Activated B cell treated with CpG ODN at 0.5 μM for 24 hours (primary cell): ENCODE measurements around the gene CCDC154. TPM values are rescaled to one million over a fixed set of nuclear protein-coding genes. Genes with fewer than 3 reads are reported as not detected.
A peak's percentile ranks its signal among the peaks of the same experiment; 100 is the strongest.

Source experiments
- ATAC-seq: fragments of 200-7000 bp; cut with Tn5 transposase; one replicate; pipeline ENCODE4 v1.10.0; 2021; ENCODE audit warnings: low read depth, mild to moderate bottlenecking, moderate library complexity
- CTCF ChIA-PET: fragments of 350-600 bp; sonication (Branson Sonifier 250); formaldehyde crosslinking; loops from one replicate; lab custom pipeline; 2021; ENCODE audit warnings: antibody characterized with exemption; lab: Charles Lee
- POLR2A ChIA-PET: fragments of 350-600 bp; sonication (Branson Sonifier 250); formaldehyde crosslinking; loops from one replicate; lab custom pipeline; 2021; ENCODE audit warnings: antibody characterized with exemption; lab: Charles Lee
- DNase-seq: peaks from one replicate; pipeline ENCODE4 v3.0.0; 2022
- H3K27ac Mint-ChIP-seq: one replicate; pipeline ENCODE4 v1.8.0; 2020; ENCODE audit warnings: mixed read lengths
- H3K27me3 Mint-ChIP-seq: one replicate; pipeline ENCODE4 v1.8.0; 2021; ENCODE audit warnings: mixed read lengths
- H3K36me3 Mint-ChIP-seq: one replicate; pipeline ENCODE4 v1.8.0; 2021; ENCODE audit warnings: low read depth, mixed read lengths
- H3K4me1 Mint-ChIP-seq: one replicate; pipeline ENCODE4 v1.8.0; 2021; ENCODE audit warnings: mixed read lengths
- H3K4me3 Mint-ChIP-seq: one replicate; pipeline ENCODE4 v1.8.0; 2020; ENCODE audit warnings: mild to moderate bottlenecking, mixed read lengths
- H3K9me3 Mint-ChIP-seq: one replicate; pipeline ENCODE4 v1.8.0; 2020; ENCODE audit warnings: mixed read lengths
- intact Hi-C: fragments of 100-400 bp; cut with micrococcal nuclease; formaldehyde crosslinking; loops from one replicate; pipeline ENCODE4 v1.15.1; 2024
- total RNA-seq: library from RNA; stranded (reverse); gene quantifications from 2 replicates; pipeline ENCODE4 v1.2.3, GENCODE V29; 2022
- TF ChIP-seq, protein P1 (sequence below): fragments of 200-600 bp; IDR thresholded peaks from one replicate; pipeline ENCODE4 v1.8.0; 2022; ENCODE audit warnings: antibody characterized with exemption, mild to moderate bottlenecking

Gene CCDC154
- total RNA-seq, 1 donor from 2014 or later: 6.7 TPM

- peak overlapping the region; percentile 30 for H3K27ac Mint-ChIP-seq
- peaks cover 32% of the 10 kb centered on the region for H3K36me3 Mint-ChIP-seq
- H3K4me3 Mint-ChIP-seq: no peak overlapping the region
- TF ChIP-seq, protein P1, sequence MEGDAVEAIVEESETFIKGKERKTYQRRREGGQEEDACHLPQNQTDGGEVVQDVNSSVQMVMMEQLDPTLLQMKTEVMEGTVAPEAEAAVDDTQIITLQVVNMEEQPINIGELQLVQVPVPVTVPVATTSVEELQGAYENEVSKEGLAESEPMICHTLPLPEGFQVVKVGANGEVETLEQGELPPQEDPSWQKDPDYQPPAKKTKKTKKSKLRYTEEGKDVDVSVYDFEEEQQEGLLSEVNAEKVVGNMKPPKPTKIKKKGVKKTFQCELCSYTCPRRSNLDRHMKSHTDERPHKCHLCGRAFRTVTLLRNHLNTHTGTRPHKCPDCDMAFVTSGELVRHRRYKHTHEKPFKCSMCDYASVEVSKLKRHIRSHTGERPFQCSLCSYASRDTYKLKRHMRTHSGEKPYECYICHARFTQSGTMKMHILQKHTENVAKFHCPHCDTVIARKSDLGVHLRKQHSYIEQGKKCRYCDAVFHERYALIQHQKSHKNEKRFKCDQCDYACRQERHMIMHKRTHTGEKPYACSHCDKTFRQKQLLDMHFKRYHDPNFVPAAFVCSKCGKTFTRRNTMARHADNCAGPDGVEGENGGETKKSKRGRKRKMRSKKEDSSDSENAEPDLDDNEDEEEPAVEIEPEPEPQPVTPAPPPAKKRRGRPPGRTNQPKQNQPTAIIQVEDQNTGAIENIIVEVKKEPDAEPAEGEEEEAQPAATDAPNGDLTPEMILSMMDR: no peak
- H3K9me3 Mint-ChIP-seq: no peaks in the 10 kb centered on the region
- DNase-seq (no peak), ATAC-seq (peak; percentile 54)
- no peaks in the 10 kb centered on the region for H3K27me3 Mint-ChIP-seq
- CTCF ChIA-PET: no interaction called here
- peaks cover 7% of the 10 kb centered on the region for H3K4me1 Mint-ChIP-seq
- POLR2A ChIA-PET: interaction anchor here (1.6 to 3.8 kb wide), 4 partner anchors 13 to 47 kb away, joined by 4 to 30 read pairs (median 12); partner anchors contain the start of genes TELO2 and UQCC4
- intact Hi-C loops: loop anchor here (1.0 kb wide), 1 partner anchor 13 kb away; no protein-coding TSS in a partner anchor
These were observed 1.3 kb upstream of the CCDC154 start for GRCh38 chr16:1445518-1446203.

DNA sequence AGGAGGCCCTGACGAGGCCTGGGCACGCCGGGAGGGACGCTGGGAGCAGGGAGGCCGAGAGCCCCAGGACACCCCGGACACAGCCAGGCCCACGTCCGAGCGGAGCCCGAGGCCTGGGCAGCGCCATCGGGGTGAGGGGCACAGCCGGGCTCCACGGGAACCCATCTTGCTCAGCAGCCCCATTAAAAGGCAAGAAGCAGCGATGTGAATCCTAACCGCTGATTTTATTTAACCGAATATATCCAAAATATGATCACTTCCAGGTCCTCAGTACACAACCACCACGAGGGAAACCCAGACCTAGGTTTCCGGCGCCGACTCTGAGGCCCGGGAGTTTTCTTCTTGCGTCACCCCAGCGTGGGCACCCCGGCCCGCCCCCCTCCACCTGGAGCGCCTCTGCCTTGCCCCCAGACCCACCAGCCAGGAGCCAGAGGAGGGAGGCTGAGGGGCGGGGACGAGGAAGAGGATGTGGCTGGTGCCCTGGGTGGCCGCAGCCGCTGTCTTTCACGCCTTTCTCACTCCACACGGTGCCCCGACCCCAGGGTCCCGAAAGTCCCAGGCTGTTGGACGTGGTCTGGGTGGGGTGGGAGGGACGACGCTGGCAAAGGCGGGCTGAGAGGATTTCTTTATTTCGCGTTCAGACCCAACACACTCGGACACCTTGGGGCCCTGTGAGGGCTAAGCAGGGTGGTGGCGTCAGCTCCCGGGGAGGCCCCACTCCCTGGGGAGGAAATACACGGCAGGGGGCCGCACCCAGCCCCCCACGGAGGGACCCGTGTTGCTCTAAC, 568 bp upstream of the CCDC154 start:
- no peak for DNase-seq
- H3K27ac Mint-ChIP-seq: peak overlapping the region; percentile 50
- TF ChIP-seq, protein P1: no peak
- H3K4me1 Mint-ChIP-seq: peaks cover 7% of the 10 kb centered on the region
- ChIA-PET CTCF (no interaction called here), POLR2A (interaction anchor here (1.2 to 3.8 kb wide), 5 partner anchors 12 to 66 kb away, joined by 3 to 30 read pairs (median 11); partner anchors contain the start of genes TELO2 and UQCC4)
- H3K4me3 Mint-ChIP-seq: peak overlapping the region; percentile 19
- intact Hi-C loops: loop anchor here (1.0 kb wide), 1 partner anchor 13 kb away; no protein-coding TSS in a partner anchor
- no peaks in the 10 kb centered on the region for H3K27me3 Mint-ChIP-seq
- peaks cover 27% of the 10 kb centered on the region for H3K36me3 Mint-ChIP-seq
- no peaks in the 10 kb centered on the region for H3K9me3 Mint-ChIP-seq
- peak; percentile 63 for ATAC-seq

DNA sequence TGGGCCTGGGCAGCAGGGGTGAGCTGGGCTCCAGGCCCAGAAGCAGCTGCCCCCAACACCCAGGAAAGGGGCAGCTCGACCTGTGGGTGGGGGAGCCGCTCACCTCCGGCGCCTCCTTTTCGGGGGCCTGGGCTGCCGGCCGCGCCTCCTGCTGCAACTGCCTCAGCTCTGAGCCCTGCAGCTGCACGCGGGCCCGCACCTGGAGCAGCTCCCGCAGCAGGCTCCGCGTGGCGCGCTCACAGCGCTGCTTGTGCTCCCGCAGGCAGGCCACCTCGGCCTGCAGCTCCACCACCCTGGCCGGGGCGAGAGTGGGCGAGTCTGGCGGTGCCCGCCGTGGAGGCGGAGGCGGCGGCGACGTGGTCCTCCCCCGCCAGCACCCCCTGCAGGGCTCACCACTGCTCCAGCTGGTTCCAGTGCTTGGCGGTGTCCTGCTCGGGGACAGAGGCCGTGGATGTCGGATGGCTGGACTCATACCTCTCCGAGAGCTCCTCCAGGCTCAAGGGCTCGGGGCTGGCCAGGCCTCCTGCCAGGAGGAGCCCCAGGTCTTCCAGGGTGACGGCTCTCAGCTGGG, 868 bp downstream of the CCDC154 start:
- DNase-seq: no peak
- H3K4me3 Mint-ChIP-seq: no peak overlapping the region
- no peaks in the 10 kb centered on the region for H3K9me3 Mint-ChIP-seq
- CTCF ChIA-PET: interaction anchor here (0.7 to 1.4 kb wide), 2 partner anchors 10 to 16 kb away, joined by 3 read pairs; no protein-coding TSS in a partner anchor
- H3K27me3 Mint-ChIP-seq: no peaks in the 10 kb centered on the region
- POLR2A ChIA-PET: interaction anchor here (0.6 to 4.0 kb wide), 4 partner anchors 15 to 130 kb away, joined by 4 to 30 read pairs (median 13); partner anchors contain the start of genes TELO2 and UQCC4
- intact Hi-C loops: no loop called here
- H3K4me1 Mint-ChIP-seq: peaks cover 7% of the 10 kb centered on the region
- peaks cover 15% of the 10 kb centered on the region for H3K36me3 Mint-ChIP-seq
- TF ChIP-seq, protein P1: no peak
- no peak for ATAC-seq
- no peak overlapping the region for H3K27ac Mint-ChIP-seq

DNA sequence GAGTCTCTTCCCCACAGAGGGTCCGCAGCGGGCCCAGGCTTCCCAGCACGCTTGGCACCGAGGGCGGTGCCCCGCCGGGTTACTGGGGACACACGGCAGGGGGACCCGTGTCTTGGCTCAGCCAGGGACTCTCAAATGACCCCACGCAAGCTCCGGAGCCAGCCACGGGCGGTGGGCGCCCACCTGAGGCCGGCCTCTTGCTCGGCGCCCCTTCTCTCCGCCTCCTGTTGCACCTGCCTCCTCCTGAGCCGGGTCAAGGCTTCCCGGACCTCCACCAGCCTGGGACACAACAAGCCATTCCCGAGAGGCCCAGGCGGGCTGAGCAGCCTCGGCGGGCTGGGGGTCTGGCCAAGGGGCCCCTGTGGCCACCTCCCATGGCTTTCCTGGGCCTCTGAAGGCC, 1.7 kb downstream of the CCDC154 start:
- Mint-ChIP-seq H3K4me1 (peaks cover 7% of the 10 kb centered on the region), H3K27ac (no peak overlapping the region), H3K27me3 (no peaks in the 10 kb centered on the region), H3K9me3 (no peaks in the 10 kb centered on the region), H3K4me3 (no peak overlapping the region), H3K36me3 (peaks cover 7% of the 10 kb centered on the region)
- POLR2A ChIA-PET: interaction anchor here (0.6 to 4.0 kb wide), 2 partner anchors 22 to 130 kb away, joined by 10 to 16 read pairs; partner anchors contain the start of gene UQCC4
- DNase-seq (no peak), ATAC-seq (no peak)
- intact Hi-C loops: no loop called here
- TF ChIP-seq, protein P1: no peak
- CTCF ChIA-PET: interaction anchor here (1.4 kb wide), 1 partner anchor 16 kb away, joined by 3 read pairs; no protein-coding TSS in a partner anchor
